Keratinocyte (primary cell): ENCODE measurements around the gene TVP23A. TPM values are rescaled to one million over a fixed set of nuclear protein-coding genes. Genes with fewer than 3 reads are reported as not detected.

Source experiments
- DNase-seq: peaks from one replicate; pipeline ENCODE4 v3.0.0-alpha.2; 2011; ENCODE audit warnings: low read depth, missing footprints, low spot score
- FAIRE-seq: peaks from 2 replicates; lab custom pipeline; 2011; peaks lifted over from hg19 to GRCh38; lab: Jason Lieb, UNC
- H2AFZ ChIP-seq: 2 replicates; pipeline ENCODE4 v1.6.0; 2012; ENCODE audit warnings: low read length, control low read depth, inconsistent platforms; ENCODE audit not compliant: control insufficient read depth
- H3K27ac ChIP-seq: 2 replicates; pipeline ENCODE4 v1.5.1; 2011; ENCODE audit warnings: low read length; ENCODE audit not compliant: control insufficient read depth, insufficient read depth
- H3K27me3 ChIP-seq: 3 replicates; pipeline ENCODE4 v1.6.0; 2011; ENCODE audit warnings: low read length; ENCODE audit not compliant: control insufficient read depth, insufficient read depth; ENCODE audit errors: extremely low read depth
- H3K36me3 ChIP-seq, 2 experiments: 2 replicates in 1 of 2; 3 replicates in 1 of 2; pipeline ENCODE4 v1.5.1; 2011; ENCODE audit warnings: low read length in 2 of 2, mild to moderate bottlenecking in 1 of 2; ENCODE audit not compliant: control insufficient read depth in 2 of 2, insufficient read depth in 2 of 2; ENCODE audit errors: extremely low read depth in 1 of 2
- H3K4me1 ChIP-seq: 3 replicates; pipeline ENCODE4 v1.5.1; 2011; ENCODE audit warnings: low read length; ENCODE audit not compliant: control insufficient read depth, insufficient read depth; ENCODE audit errors: extremely low read depth
- H3K4me2 ChIP-seq: 3 replicates; pipeline ENCODE4 v1.6.0; 2011; ENCODE audit warnings: low read depth, low read length; ENCODE audit not compliant: control insufficient read depth, insufficient read depth; ENCODE audit errors: extremely low read depth
- H3K4me3 ChIP-seq, 3 experiments: fragments of 200-600 bp in 1 of 3; sonication (generic) in 1 of 3; 2 replicates in 2 of 3; 3 replicates in 1 of 3; pipeline ENCODE4 v1.5.1; 2011 to 2016; ENCODE audit warnings: low read length in 3 of 3, mild to moderate bottlenecking in 3 of 3, control low read depth in 2 of 3, inconsistent platforms in 1 of 3, low read depth in 1 of 3, mixed read lengths in 1 of 3, mixed run types in 1 of 3, moderate library complexity in 1 of 3; ENCODE audit not compliant: control insufficient read depth in 2 of 3, insufficient read depth in 2 of 3; ENCODE audit errors: extremely low read depth in 1 of 3
- H3K79me2 ChIP-seq: 2 replicates; pipeline ENCODE4 v1.6.0; 2012; ENCODE audit warnings: low read length; ENCODE audit not compliant: control insufficient read depth, insufficient read depth
- H3K9ac ChIP-seq: 3 replicates; pipeline ENCODE4 v1.6.0; 2011; ENCODE audit warnings: low read length; ENCODE audit not compliant: control insufficient read depth, insufficient read depth; ENCODE audit errors: extremely low read depth
- H3K9me1 ChIP-seq: 3 replicates; pipeline ENCODE4 v1.6.0; 2011; ENCODE audit warnings: low read length; ENCODE audit not compliant: control insufficient read depth, insufficient read depth; ENCODE audit errors: extremely low read depth
- H3K9me3 ChIP-seq: 2 replicates; pipeline ENCODE4 v1.5.1; 2012; ENCODE audit warnings: low read depth, low read length; ENCODE audit not compliant: control insufficient read depth
- H4K20me1 ChIP-seq: 3 replicates; pipeline ENCODE4 v1.6.0; 2011; ENCODE audit warnings: low read length; ENCODE audit not compliant: control insufficient read depth, insufficient read depth; ENCODE audit errors: extremely low read depth
- CTCF ChIP-seq, 3 experiments: IDR thresholded peaks in 1 of 3; conservative IDR thresholded peaks in 1 of 3; optimal IDR thresholded peaks in 1 of 3; 2 replicates in 2 of 3; 3 replicates in 1 of 3; pipeline versions ENCODE3 to v1.5.1; 2011; ENCODE audit warnings: low read length in 3 of 3, mild to moderate bottlenecking in 3 of 3, moderate library complexity in 2 of 3, control low read depth in 1 of 3, inconsistent platforms in 1 of 3; ENCODE audit not compliant: insufficient read depth in 2 of 3; ENCODE audit errors: extremely low read depth in 1 of 3
- EZH2 ChIP-seq: IDR thresholded peaks from one replicate; pipeline ENCODE4 v1.6.1; 2012; ENCODE audit warnings: inconsistent platforms, mild to moderate bottlenecking, low read length, moderate library complexity
- dilution Hi-C: fragments of 300-500 bp; cut with MboI; formaldehyde crosslinking; loops from one replicate; pipeline ENCODE4 v1.7.0; 2020; ENCODE audit warnings: low sequenced_read_pairs; ENCODE audit not compliant: extremely low pct_ligation_motif_present
- polyA plus RNA-seq, 5 experiments: library from polyadenylated mRNA; depleted of rRNA in 3 of 5; stranded (reverse) in 3 of 5; stranded (forward) in 1 of 5; unstranded in 1 of 5; fragments of >200 nt; gene quantifications; 1 replicate in 1 of 5; 2 replicates in 3 of 5; 3 replicates in 1 of 5; pipeline versions ENCODE4 v1.2.1 to v1.2.3, GENCODE V29; 2011 to 2012; ENCODE audit warnings: missing spikeins in 2 of 5, low read depth in 1 of 5, low replicate concordance in 1 of 5

Gene TVP23A
- polyA plus RNA-seq, 1 donor (not counting 4 experiments of a cell fraction or from before 2014, with no cell fraction given) = not detected

- Histone ChIP-seq H3K27me3 (peaks cover 15% of the 10 kb centered on the region), H2AFZ (no peak overlapping the region), H3K27ac (no peak overlapping the region), H4K20me1 (no peaks in the 10 kb centered on the region), H3K4me3 (no peak overlapping the region), H3K9me3 (no peaks in the 10 kb centered on the region), H3K4me1 (no peaks in the 10 kb centered on the region), H3K9ac (no peak overlapping the region), H3K9me1 (no peaks in the 10 kb centered on the region), H3K79me2 (no peaks in the 10 kb centered on the region), H3K4me2 (no peak overlapping the region), H3K36me3 (no peaks in the 10 kb centered on the region)
- TF ChIP-seq EZH2 (no peak), CTCF (optimal IDR thresholded peaks at IDR 0.05 in 1 of 3, IDR thresholded peaks at IDR 0.05 in 1 of 3, conservative IDR thresholded peaks at IDR 0.05 in 1 of 3; ENCODE audit: extremely low read depth in 1 of 3, insufficient read depth in 2 of 3, low read length in 3 of 3) (no peak)
- FAIRE-seq = no peak
- no peak for DNase-seq
- dilution Hi-C loops = no loop called here
Measured at GRCh38 chr16:10838621-10839278, 20.2 kb upstream of the TVP23A start.

GRCh38 chr16:10836174-10836853, 17.7 kb upstream of the TVP23A start:
- Histone ChIP-seq H3K36me3 (no peaks in the 10 kb centered on the region), H4K20me1 (no peaks in the 10 kb centered on the region), H3K4me2 (no peak overlapping the region), H3K79me2 (no peaks in the 10 kb centered on the region), H3K9ac (no peak overlapping the region), H3K9me3 (no peaks in the 10 kb centered on the region), H3K4me1 (no peaks in the 10 kb centered on the region), H2AFZ (no peak overlapping the region), H3K27me3 (peaks cover 15% of the 10 kb centered on the region), H3K27ac (no peak overlapping the region), H3K4me3 (no peak overlapping the region), H3K9me1 (no peaks in the 10 kb centered on the region)
- TF ChIP-seq CTCF (optimal IDR thresholded peaks at IDR 0.05 in 1 of 3, IDR thresholded peaks at IDR 0.05 in 1 of 3, conservative IDR thresholded peaks at IDR 0.05 in 1 of 3; ENCODE audit: extremely low read depth in 1 of 3, insufficient read depth in 2 of 3, low read length in 3 of 3) (no peak), EZH2 (no peak)
- DNase-seq = no peak
- dilution Hi-C loops = no loop called here
- FAIRE-seq = no peak
